ENCODE data around the gene MTA1.

DNA sequence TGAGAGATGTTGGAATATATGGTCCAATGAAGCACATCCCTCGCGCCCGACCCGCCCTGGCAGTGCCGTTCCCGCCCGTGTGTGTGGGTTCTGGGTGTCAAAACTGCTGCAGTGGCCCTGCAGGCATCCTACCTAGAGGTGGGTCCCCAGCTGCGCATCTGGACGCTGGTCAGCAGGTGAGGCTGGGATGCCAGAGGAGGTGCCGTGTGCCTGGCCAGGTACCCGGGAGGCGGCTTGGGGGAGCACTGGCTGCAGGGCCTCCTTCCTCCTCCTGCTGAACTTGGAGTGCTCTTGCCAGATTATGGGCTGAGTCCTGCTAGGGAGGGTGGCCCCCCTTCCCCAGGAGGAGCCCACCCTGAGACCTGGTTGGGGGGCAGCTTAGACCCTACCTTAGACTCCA, 5.2 kb downstream of the MTA1 start:
- TF ChIP-seq TAF1 (conservative IDR thresholded peaks at IDR 0.05) (no peak), JUND (IDR thresholded peaks at IDR 0.05) (no peak)
